GM12878 (cell line): ENCODE results near the gene SLC2A4. TPM values are rescaled to one million over a fixed set of nuclear protein-coding genes. Genes with fewer than 3 reads are reported as not detected.

Experiments used
- BCL11A ChIP-seq: IDR thresholded peaks from 2 replicates; pipeline ENCODE4 v1.6.1; 2011; ENCODE audit warnings: low read depth, low read length
- CHD2 ChIP-seq: IDR thresholded peaks from 2 replicates; pipeline ENCODE4 v1.6.1; 2011; ENCODE audit warnings: low read depth, low read length, improper control_type of control experiment, borderline replicate concordance
- DPF2 ChIP-seq: fragments of 450-650 bp; IDR thresholded peaks from 2 replicates; pipeline ENCODE4 v1.6.1; 2017; ENCODE audit warnings: mild to moderate bottlenecking
- PAX5 ChIP-seq: IDR thresholded peaks from 2 replicates; pipeline ENCODE4 v1.6.1; 2011; ENCODE audit warnings: low read depth, low read length, borderline replicate concordance
- PML ChIP-seq: IDR thresholded peaks from 2 replicates; pipeline ENCODE4 v1.6.1; 2012; ENCODE audit warnings: low read length, inconsistent platforms
- POLR2A ChIP-seq: IDR thresholded peaks from 2 replicates; pipeline ENCODE4 v1.6.1; 2011; ENCODE audit warnings: low read depth, mild to moderate bottlenecking, low read length
- POLR2AphosphoS2 ChIP-seq: IDR thresholded peaks from 2 replicates; pipeline ENCODE4 v1.6.1; 2011; ENCODE audit warnings: low read depth, mild to moderate bottlenecking, low read length, improper control_type of control experiment, moderate library complexity
- SIN3A ChIP-seq: IDR thresholded peaks from 2 replicates; pipeline ENCODE4 v1.6.1; 2012; ENCODE audit warnings: low read depth, low read length, improper control_type of control experiment
- SREBF2 ChIP-seq: IDR thresholded peaks from 2 replicates; pipeline ENCODE4 v1.6.1; 2012; ENCODE audit warnings: mild to moderate bottlenecking, low read length
- TCF12 ChIP-seq: IDR thresholded peaks from 2 replicates; pipeline ENCODE4 v1.6.1; 2011; ENCODE audit warnings: low read depth, mild to moderate bottlenecking, low read length
- ZZZ3 ChIP-seq: IDR thresholded peaks from 2 replicates; pipeline ENCODE4 v1.6.1; 2011; ENCODE audit warnings: low read depth; ENCODE audit not compliant: control insufficient read depth, insufficient read length
- polyA plus RNA-seq, 11 experiments: library from polyadenylated mRNA; depleted of rRNA in 4 of 11; unstranded in 6 of 11; stranded (reverse) in 5 of 11; fragments of >200 nt; fragmentation: Nextera tagmentation in 4 of 11; fragmentation: Illumina TruSeq in 1 of 11; extraction: Ambion mirVana in 4 of 11; extraction: Trizol in 1 of 11; gene quantifications; 1 replicate in 1 of 11; 2 replicates in 10 of 11; pipeline versions ENCODE4 v1.2.1 to v1.2.3, GENCODE V29; 2011 to 2016; ENCODE audit warnings: inconsistent platforms in 2 of 11, missing spikeins in 2 of 11, low read depth in 1 of 11
- total RNA-seq, 4 experiments: library from RNA; depleted of rRNA in 3 of 4; stranded (reverse); fragments of >200 nt in 3 of 4; fragmentation: Illumina TruSeq in 1 of 4; extraction: Trizol in 1 of 4; gene quantifications; 2 replicates each; pipeline versions ENCODE4 v1.2.1 to v1.2.3, GENCODE V29; 2013 to 2021
- TF ChIP-seq, protein P1 (sequence below): fragments of 450-650 bp; IDR thresholded peaks from 2 replicates; pipeline ENCODE4 v1.6.1; 2016; ENCODE audit warnings: mild to moderate bottlenecking
- TF ChIP-seq, protein P2 (sequence below): fragments of 450-650 bp; IDR thresholded peaks from 2 replicates; pipeline ENCODE4 v1.6.1; 2017; ENCODE audit warnings: low read depth, mild to moderate bottlenecking, moderate library complexity
- TF ChIP-seq, protein P3 (sequence below): IDR thresholded peaks from 2 replicates; pipeline ENCODE4 v1.6.1; 2012; ENCODE audit warnings: low read depth, low read length, improper control_type of control experiment
- TF ChIP-seq, protein P4 (sequence below): IDR thresholded peaks from 2 replicates; pipeline ENCODE4 v1.6.1; 2012; ENCODE audit warnings: mild to moderate bottlenecking, low read depth, low read length
- TF ChIP-seq, protein P5 (sequence below): IDR thresholded peaks from 2 replicates; pipeline ENCODE4 v1.6.1; 2012; ENCODE audit warnings: low read depth, low read length, improper control_type of control experiment

SLC2A4 gene
- total and polyA plus RNA-seq, 10 of the 15 experiments (the other 5 are each of a cell fraction or from before 2014, with no cell fraction given): 0.03 to 0.23 (median 0.04) TPM; not detected in 4

DNA sequence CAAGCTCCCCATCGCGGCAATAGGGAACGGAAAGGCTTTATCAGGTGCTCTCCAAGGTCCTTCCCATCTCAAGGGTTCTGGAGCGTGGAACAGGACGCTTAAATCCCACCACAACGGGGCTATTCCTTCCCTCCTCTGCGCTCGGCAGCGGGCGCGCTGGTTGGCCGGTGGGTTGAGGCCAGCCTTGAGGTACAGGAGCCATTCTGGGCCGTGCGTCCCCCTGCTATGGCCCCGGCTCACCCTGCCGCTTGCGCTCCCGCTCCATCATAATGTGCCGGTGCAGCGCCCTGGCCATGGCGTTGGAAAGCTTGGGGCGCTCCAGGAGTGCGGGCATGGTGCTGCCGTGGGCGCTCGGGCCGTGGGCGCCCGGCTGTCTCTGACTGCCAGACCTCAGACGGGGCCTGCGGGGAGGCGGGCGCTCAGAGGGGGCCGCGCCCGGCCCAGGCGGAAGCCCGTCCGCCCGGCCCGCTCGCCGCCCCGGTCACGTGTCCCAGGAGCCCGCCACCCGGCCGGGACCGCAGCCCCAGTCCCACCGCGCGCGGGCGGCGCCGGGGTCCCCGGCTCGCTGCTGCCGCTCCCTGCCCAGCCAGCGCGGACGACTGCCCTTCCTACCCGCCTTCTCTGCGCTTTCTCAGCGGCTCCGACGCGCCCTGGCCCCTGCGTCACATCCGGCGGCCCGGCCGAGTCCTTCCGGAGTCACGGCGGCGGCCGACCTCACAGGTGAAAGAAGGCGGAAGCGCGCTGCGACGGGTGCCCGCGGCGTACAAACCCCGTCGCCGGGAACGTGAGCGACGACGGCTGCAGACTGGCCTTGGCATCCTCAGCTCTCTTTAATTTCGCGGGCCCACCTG is 33.4 kb downstream of the SLC2A4 start, which contains the start of gene GPS2 (continued):
- peak; percentile 4; the same call in 1 of the 2 replicates for TF ChIP-seq PAX5
- TF ChIP-seq BCL11A: no peak
- TF ChIP-seq, protein P1, sequence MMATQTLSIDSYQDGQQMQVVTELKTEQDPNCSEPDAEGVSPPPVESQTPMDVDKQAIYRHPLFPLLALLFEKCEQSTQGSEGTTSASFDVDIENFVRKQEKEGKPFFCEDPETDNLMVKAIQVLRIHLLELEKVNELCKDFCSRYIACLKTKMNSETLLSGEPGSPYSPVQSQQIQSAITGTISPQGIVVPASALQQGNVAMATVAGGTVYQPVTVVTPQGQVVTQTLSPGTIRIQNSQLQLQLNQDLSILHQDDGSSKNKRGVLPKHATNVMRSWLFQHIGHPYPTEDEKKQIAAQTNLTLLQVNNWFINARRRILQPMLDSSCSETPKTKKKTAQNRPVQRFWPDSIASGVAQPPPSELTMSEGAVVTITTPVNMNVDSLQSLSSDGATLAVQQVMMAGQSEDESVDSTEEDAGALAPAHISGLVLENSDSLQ: peak; percentile 53; the same call in 1 of the 2 replicates
- TF ChIP-seq PML: 0 out of 2 replicates have a peak, but pooled peaks have one; percentile 64
- peak; percentile 94 for TF ChIP-seq POLR2A
- TF ChIP-seq, protein P2, sequence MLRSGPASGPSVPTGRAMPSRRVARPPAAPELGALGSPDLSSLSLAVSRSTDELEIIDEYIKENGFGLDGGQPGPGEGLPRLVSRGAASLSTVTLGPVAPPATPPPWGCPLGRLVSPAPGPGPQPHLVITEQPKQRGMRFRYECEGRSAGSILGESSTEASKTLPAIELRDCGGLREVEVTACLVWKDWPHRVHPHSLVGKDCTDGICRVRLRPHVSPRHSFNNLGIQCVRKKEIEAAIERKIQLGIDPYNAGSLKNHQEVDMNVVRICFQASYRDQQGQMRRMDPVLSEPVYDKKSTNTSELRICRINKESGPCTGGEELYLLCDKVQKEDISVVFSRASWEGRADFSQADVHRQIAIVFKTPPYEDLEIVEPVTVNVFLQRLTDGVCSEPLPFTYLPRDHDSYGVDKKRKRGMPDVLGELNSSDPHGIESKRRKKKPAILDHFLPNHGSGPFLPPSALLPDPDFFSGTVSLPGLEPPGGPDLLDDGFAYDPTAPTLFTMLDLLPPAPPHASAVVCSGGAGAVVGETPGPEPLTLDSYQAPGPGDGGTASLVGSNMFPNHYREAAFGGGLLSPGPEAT: 0 out of 2 replicates have a peak, but pooled peaks have one; percentile 48
- peak; percentile 27; the same call in 1 of the 2 replicates for TF ChIP-seq TCF12
- TF ChIP-seq, protein P3, sequence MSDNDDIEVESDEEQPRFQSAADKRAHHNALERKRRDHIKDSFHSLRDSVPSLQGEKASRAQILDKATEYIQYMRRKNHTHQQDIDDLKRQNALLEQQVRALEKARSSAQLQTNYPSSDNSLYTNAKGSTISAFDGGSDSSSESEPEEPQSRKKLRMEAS: peak; percentile 76; the same call in 1 of the 2 replicates
- peak; percentile 88 for TF ChIP-seq SIN3A
- no peak for TF ChIP-seq ZZZ3
- peak; percentile 76 for TF ChIP-seq CHD2
- peak; percentile 66 for TF ChIP-seq DPF2
- no peak for TF ChIP-seq SREBF2
- TF ChIP-seq, protein P4, sequence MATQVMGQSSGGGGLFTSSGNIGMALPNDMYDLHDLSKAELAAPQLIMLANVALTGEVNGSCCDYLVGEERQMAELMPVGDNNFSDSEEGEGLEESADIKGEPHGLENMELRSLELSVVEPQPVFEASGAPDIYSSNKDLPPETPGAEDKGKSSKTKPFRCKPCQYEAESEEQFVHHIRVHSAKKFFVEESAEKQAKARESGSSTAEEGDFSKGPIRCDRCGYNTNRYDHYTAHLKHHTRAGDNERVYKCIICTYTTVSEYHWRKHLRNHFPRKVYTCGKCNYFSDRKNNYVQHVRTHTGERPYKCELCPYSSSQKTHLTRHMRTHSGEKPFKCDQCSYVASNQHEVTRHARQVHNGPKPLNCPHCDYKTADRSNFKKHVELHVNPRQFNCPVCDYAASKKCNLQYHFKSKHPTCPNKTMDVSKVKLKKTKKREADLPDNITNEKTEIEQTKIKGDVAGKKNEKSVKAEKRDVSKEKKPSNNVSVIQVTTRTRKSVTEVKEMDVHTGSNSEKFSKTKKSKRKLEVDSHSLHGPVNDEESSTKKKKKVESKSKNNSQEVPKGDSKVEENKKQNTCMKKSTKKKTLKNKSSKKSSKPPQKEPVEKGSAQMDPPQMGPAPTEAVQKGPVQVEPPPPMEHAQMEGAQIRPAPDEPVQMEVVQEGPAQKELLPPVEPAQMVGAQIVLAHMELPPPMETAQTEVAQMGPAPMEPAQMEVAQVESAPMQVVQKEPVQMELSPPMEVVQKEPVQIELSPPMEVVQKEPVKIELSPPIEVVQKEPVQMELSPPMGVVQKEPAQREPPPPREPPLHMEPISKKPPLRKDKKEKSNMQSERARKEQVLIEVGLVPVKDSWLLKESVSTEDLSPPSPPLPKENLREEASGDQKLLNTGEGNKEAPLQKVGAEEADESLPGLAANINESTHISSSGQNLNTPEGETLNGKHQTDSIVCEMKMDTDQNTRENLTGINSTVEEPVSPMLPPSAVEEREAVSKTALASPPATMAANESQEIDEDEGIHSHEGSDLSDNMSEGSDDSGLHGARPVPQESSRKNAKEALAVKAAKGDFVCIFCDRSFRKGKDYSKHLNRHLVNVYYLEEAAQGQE: peak; percentile 80
- TF ChIP-seq, protein P5, sequence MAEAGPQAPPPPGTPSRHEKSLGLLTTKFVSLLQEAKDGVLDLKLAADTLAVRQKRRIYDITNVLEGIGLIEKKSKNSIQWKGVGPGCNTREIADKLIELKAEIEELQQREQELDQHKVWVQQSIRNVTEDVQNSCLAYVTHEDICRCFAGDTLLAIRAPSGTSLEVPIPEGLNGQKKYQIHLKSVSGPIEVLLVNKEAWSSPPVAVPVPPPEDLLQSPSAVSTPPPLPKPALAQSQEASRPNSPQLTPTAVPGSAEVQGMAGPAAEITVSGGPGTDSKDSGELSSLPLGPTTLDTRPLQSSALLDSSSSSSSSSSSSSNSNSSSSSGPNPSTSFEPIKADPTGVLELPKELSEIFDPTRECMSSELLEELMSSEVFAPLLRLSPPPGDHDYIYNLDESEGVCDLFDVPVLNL: peak; percentile 52; the same call in 1 of the 2 replicates
- peak; percentile 83; the same call in 1 of the 2 replicates for TF ChIP-seq POLR2AphosphoS2
